ENCODE data around the gene CDKN2D. TPM values are rescaled to one million over a fixed set of nuclear protein-coding genes. Genes with fewer than 3 reads are reported as not detected.
A peak's percentile ranks its signal among the peaks of the same experiment; 100 is the strongest.
"Not testable (repeated sequence)": the region's sequence is repeated elsewhere in the genome, so short reads cannot be mapped to it uniquely, and the experiment has no call there.

CDKN2D gene
- total RNA-seq, 1 donor from 2014 or later = 10.1 TPM

DNA sequence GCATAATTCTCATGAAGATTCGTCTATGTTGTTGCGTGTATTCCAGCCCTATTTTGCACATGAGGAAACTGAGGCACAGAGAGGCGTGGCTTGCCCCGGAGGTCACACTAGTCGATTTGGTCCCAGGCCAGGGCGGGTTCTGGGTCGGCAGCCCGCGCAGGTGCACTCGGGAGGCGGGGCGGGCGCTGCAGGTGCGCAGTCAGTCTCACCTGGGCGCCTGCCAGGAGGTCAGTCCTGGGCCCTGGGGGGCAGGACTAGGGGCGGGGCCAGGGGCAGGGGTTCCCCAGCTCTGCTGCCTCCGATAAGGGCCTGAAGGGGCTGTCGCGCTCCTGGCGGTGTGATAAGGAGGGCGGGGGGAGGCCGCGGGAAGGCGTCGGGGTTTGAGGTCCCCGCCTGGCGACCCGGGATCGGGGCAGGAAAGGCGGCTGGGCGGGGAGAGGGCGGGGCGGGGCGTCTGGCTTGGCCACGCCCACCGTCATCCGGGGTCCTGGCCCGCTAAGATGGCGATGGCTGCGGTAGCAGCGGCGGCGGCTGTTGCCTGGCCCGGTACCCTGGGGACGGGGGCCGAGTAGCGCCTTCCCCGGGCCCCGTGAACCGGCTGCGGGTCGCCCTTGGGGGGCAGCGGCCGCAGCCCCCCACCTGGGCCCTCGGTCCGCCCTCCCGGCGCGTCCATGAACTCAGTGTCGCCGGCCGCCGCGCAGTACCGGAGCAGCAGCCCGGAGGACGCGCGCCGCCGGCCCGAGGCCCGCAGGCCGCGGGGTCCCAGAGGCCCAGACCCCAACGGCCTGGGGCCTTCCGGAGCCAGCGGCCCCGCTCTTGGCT lies 25.1 kb downstream of the CDKN2D start, which contains the start of gene ATG4D:
TSS of gene ATG4D (plus strand) at position 485 of the 822 bp plus-strand sequence. CDS start at position 672, 187 bp downstream.
- TF ChIP-seq, protein P1, sequence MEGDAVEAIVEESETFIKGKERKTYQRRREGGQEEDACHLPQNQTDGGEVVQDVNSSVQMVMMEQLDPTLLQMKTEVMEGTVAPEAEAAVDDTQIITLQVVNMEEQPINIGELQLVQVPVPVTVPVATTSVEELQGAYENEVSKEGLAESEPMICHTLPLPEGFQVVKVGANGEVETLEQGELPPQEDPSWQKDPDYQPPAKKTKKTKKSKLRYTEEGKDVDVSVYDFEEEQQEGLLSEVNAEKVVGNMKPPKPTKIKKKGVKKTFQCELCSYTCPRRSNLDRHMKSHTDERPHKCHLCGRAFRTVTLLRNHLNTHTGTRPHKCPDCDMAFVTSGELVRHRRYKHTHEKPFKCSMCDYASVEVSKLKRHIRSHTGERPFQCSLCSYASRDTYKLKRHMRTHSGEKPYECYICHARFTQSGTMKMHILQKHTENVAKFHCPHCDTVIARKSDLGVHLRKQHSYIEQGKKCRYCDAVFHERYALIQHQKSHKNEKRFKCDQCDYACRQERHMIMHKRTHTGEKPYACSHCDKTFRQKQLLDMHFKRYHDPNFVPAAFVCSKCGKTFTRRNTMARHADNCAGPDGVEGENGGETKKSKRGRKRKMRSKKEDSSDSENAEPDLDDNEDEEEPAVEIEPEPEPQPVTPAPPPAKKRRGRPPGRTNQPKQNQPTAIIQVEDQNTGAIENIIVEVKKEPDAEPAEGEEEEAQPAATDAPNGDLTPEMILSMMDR (IDR thresholded peaks at IDR 0.05) = no peak
- peak within 1 kb of the TSS; percentile 72 for H3K27ac Mint-ChIP-seq
- peaks cover 12% of the 10 kb centered on the region for H3K36me3 Mint-ChIP-seq (ENCODE audit: low read depth)
- DNase-seq (peak; percentile 79), ATAC-seq (ENCODE audit: low read depth) (peak; percentile 88)
- ChIA-PET POLR2A (interaction anchor here (0.5 to 3.0 kb wide), 11 partner anchors 10 to 831 kb away, joined by 3 to 16 read pairs (median 5); partner anchors contain the start of genes CDKN2D and QTRT1), CTCF (interaction anchor here (2.5 to 2.9 kb wide), 2 partner anchors 24 to 29 kb away, joined by 16 to 23 read pairs; partner anchors contain the start of genes CDKN2D and KRI1)
- peaks cover 18% of the 10 kb centered on the region for H3K4me1 Mint-ChIP-seq
- no peaks in the 10 kb centered on the region for H3K9me3 Mint-ChIP-seq
- peak within 1 kb of the TSS; percentile 86 for H3K4me3 Mint-ChIP-seq
- intact Hi-C loops (cut with micrococcal nuclease) = loop anchor here (1.0 kb wide), 2 partner anchors 23 to 41 kb away; partner anchors contain the start of gene KRI1
- peaks cover 9% of the 10 kb centered on the region for H3K27me3 Mint-ChIP-seq

DNA sequence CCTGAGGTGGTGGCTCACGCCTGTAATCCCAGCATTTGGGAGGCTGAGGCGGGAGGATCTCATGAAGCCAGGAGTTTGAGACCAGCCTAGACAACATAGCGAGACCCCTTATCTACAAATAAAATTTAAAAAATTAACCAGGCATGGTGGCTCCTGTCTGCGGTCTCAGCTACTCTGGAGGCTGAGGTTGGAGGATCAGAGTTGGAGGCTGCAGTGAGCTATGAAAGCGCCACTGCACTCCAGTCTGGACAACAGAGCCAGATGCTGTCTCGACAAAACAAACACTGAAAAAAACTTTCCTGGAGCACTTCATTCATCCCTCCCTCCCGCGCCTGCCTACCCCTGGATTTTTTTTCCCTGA lies 25.7 kb downstream of the CDKN2D start:
- TF ChIP-seq, protein P1 (IDR thresholded peaks at IDR 0.05) = no peak
- Mint-ChIP-seq H3K4me1 (peaks cover 18% of the 10 kb centered on the region), H3K9me3 (no peaks in the 10 kb centered on the region), H3K27ac (peak overlapping the region; percentile 66), H3K27me3 (peaks cover 12% of the 10 kb centered on the region), H3K4me3 (peak overlapping the region; percentile 77), H3K36me3 (ENCODE audit: low read depth) (peaks cover 7% of the 10 kb centered on the region)
- POLR2A ChIA-PET = interaction anchor here (0.6 to 3.0 kb wide), 12 partner anchors 10 to 832 kb away, joined by 3 to 16 read pairs (median 4); partner anchors contain the start of genes CDKN2D, KRI1 and QTRT1
- ATAC-seq (ENCODE audit: low read depth) = no peak
- DNase-seq = no peak
- intact Hi-C loops (cut with micrococcal nuclease) = loop anchor here (1.0 kb wide), 2 partner anchors 23 to 41 kb away; partner anchors contain the start of gene KRI1
- CTCF ChIA-PET = interaction anchor here (0.8 to 2.9 kb wide), 3 partner anchors 10 to 29 kb away, joined by 3 to 23 read pairs (median 16); partner anchors contain the start of genes CDKN2D and KRI1

DNA sequence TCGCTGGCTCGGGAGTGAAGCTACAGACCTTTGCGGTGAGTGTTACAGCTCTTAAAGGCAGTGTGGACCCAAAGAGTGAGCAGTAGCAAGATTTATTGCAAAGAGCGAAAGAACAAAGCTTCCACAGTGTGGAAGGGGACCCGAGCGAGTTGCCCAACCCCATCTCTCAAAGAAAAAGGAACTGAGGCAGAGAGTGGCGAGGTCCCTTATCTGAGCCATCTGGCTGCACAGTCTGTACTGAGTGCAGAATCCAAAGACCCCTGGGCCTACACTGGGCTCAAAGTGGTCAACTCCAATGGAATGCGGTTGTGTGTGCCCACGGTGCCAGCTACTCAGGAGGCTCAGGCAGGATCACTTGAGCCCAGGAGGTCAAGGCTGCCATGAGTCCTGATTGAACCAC lies 29.8 kb downstream of the CDKN2D start:
- not testable (repeated sequence) for H3K36me3 Mint-ChIP-seq (ENCODE audit: low read depth); H3K4me3 Mint-ChIP-seq

GRCh38 chr19:10538204-10538983 lies 30.4 kb downstream of the CDKN2D start:
- Mint-ChIP-seq H3K36me3 (ENCODE audit: low read depth) (no peaks in the 10 kb centered on the region), H3K27ac (no peak overlapping the region), H3K4me3 (no peak overlapping the region), H3K9me3 (no peaks in the 10 kb centered on the region), H3K27me3 (peaks cover 16% of the 10 kb centered on the region), H3K4me1 (peaks cover 7% of the 10 kb centered on the region)
- TF ChIP-seq, protein P1 (IDR thresholded peaks at IDR 0.05) = no peak
- ChIA-PET CTCF (no interaction called here), POLR2A (interaction anchor here (0.6 kb wide), 1 partner anchor 371 kb away, joined by 4 read pairs; no protein-coding TSS in a partner anchor)
- DNase-seq (no peak), ATAC-seq (ENCODE audit: low read depth) (no peak)
- intact Hi-C loops (cut with micrococcal nuclease) = no loop called here

More for the DNA sequence above, 29.8 kb downstream of the CDKN2D start:
- intact Hi-C loops (cut with micrococcal nuclease); POLR2A ChIA-PET; H3K9me3 Mint-ChIP-seq; DNase-seq; ATAC-seq (ENCODE audit: low read depth); CTCF ChIA-PET; H3K4me1 Mint-ChIP-seq; H3K27ac Mint-ChIP-seq: not testable (repeated sequence)
- H3K27me3 Mint-ChIP-seq = peaks cover 16% of the 10 kb centered on the region

GRCh38 chr19:10537668-10538067 lies 31.1 kb downstream of the CDKN2D start:
- Mint-ChIP-seq H3K4me1 (peaks cover 4% of the 10 kb centered on the region), H3K36me3 (ENCODE audit: low read depth) (no peaks in the 10 kb centered on the region), H3K4me3 (no peak overlapping the region), H3K27me3 (peaks cover 16% of the 10 kb centered on the region), H3K9me3 (no peaks in the 10 kb centered on the region), H3K27ac (no peak overlapping the region)
- TF ChIP-seq, protein P1 (IDR thresholded peaks at IDR 0.05) = no peak
- ChIA-PET CTCF (no interaction called here), POLR2A (interaction anchor here (0.6 kb wide), 1 partner anchor 372 kb away, joined by 4 read pairs; no protein-coding TSS in a partner anchor)
- DNase-seq (no peak), ATAC-seq (ENCODE audit: low read depth) (no peak)
- intact Hi-C loops (cut with micrococcal nuclease) = no loop called here
